RWPE1 (cell line): Measurements from ENCODE around the gene RPS18.

Experiments used
- CTCF ChIA-PET: fragments of 350-600 bp; sonication (Branson Sonifier 250); formaldehyde crosslinking; extraction: SDS; loops from one replicate; lab custom pipeline; 2021; lab: Yijun Ruan, JAX
- POLR2A ChIA-PET: fragments of 400-600 bp; formaldehyde crosslinking; extraction: SDS; loops from one replicate; lab custom pipeline; 2020; ENCODE audit warnings: antibody characterized with exemption; ENCODE audit not compliant: low non-redundant PET; lab: Yijun Ruan, JAX
- DNase-seq: peaks from one replicate; pipeline ENCODE4 v3.0.0; 2012; ENCODE audit warnings: low spot score
- H3K27ac ChIP-seq: fragments of 450-650 bp; 2 replicates; pipeline ENCODE4 v1.5.1; 2017
- CTCF ChIP-seq: fragments of 450-650 bp; conservative IDR thresholded peaks from 2 replicates; pipeline ENCODE4 v1.5.1; 2017; ENCODE audit warnings: low read depth, mild to moderate bottlenecking

Gene RPS18

GRCh38 chr6:33241968-33242367 is 29.9 kb upstream of the RPS18 start:
- ChIA-PET CTCF (interaction anchor here (0.7 kb wide), 1 partner anchor 44 kb away, joined by 3 read pairs; no protein-coding TSS in a partner anchor), POLR2A (no interaction called here)
- no peak overlapping the region for H3K27ac ChIP-seq
- no peak for DNase-seq
- no peak for TF ChIP-seq CTCF

- no peak overlapping the region for H3K27ac ChIP-seq
- POLR2A ChIA-PET, result no interaction called here
- TF ChIP-seq CTCF, result no peak
- CTCF ChIA-PET, result interaction anchor here (0.6 to 0.7 kb wide), 3 partner anchors 46 to 279 kb away, joined by 3 to 4 read pairs (median 3); no protein-coding TSS in a partner anchor
- DNase-seq, result no peak
These were observed 28.4 kb upstream of the RPS18 start for GRCh38 chr6:33243476-33243875.

GRCh38 chr6:33247977-33248642 is 23.8 kb upstream of the RPS18 start:
- ChIA-PET POLR2A (interaction anchor here (0.6 to 1.0 kb wide), 2 partner anchors 40 to 50 kb away, joined by 3 to 5 read pairs; partner anchors contain the start of gene RING1), CTCF (interaction anchor here (0.5 to 2.2 kb wide), 27 partner anchors 9 to 390 kb away, joined by 3 to 15 read pairs (median 4); partner anchors contain the start of genes BRD2, HLA-DOA, HSD17B8 and RING1)
- peak; percentile 89 for TF ChIP-seq CTCF
- peak; percentile 60 for DNase-seq
- H3K27ac ChIP-seq, result peak overlapping the region; percentile 99

GRCh38 chr6:33248643-33248931 is 23.3 kb upstream of the RPS18 start:
- peak; percentile 24 for DNase-seq
- POLR2A ChIA-PET, result interaction anchor here (1.0 kb wide), 1 partner anchor 51 kb away, joined by 3 read pairs; no protein-coding TSS in a partner anchor
- CTCF ChIA-PET, result interaction anchor here (0.5 to 2.2 kb wide), 22 partner anchors 9 to 390 kb away, joined by 3 to 15 read pairs (median 4); partner anchors contain the start of genes BRD2, HSD17B8, RING1 and RXRB
- peak; percentile 65 for TF ChIP-seq CTCF
- H3K27ac ChIP-seq, result peak overlapping the region; percentile 99

- no peak for TF ChIP-seq CTCF
- peak overlapping the region; percentile 99 for H3K27ac ChIP-seq
- peak; percentile 93 for DNase-seq
- ChIA-PET CTCF (interaction anchor here (0.5 to 2.2 kb wide), 21 partner anchors 10 to 391 kb away, joined by 3 to 15 read pairs (median 4); partner anchors contain the start of genes BRD2, HSD17B8 and RING1), POLR2A (interaction anchor here (0.7 to 1.8 kb wide), 3 partner anchors 23 to 278 kb away, joined by 3 to 8 read pairs (median 4); partner anchors contain the start of genes RPS18 and VPS52)
These were observed 22.7 kb upstream of the RPS18 start for GRCh38 chr6:33248932-33249731.
